Ishikawa (cell line): ENCODE measurements around the gene TJP2.

Experiments
- CREB1 ChIP-seq: IDR thresholded peaks from 2 replicates; pipeline ENCODE4 v1.6.1; 2012; ENCODE audit warnings: low read depth
- EGR1 ChIP-seq: IDR thresholded peaks from 2 replicates; pipeline ENCODE4 v1.6.1; 2012
- EP300 ChIP-seq: IDR thresholded peaks from 2 replicates; pipeline ENCODE4 v1.6.1; 2012; ENCODE audit warnings: borderline replicate concordance
- FOXM1 ChIP-seq: IDR thresholded peaks from 2 replicates; pipeline ENCODE4 v1.6.1; 2012; ENCODE audit warnings: low read depth, borderline replicate concordance
- RAD21 ChIP-seq: IDR thresholded peaks from 2 replicates; pipeline ENCODE4 v1.6.1; 2012; ENCODE audit warnings: low read depth
- TCF12 ChIP-seq: IDR thresholded peaks from 2 replicates; pipeline ENCODE4 v1.6.1; 2012; ENCODE audit warnings: low read depth
- YY1 ChIP-seq: IDR thresholded peaks from 2 replicates; pipeline ENCODE4 v1.6.1; 2012; ENCODE audit warnings: low read depth
- ZBTB7A ChIP-seq: IDR thresholded peaks from 2 replicates; pipeline ENCODE4 v1.6.1; 2012; ENCODE audit warnings: low read depth
- TF ChIP-seq, protein P1 (sequence below): IDR thresholded peaks from 2 replicates; pipeline ENCODE4 v1.6.1; 2012
- TF ChIP-seq, protein P2 (sequence below): IDR thresholded peaks from 2 replicates; pipeline ENCODE4 v1.6.1; 2012; ENCODE audit warnings: low read depth, mild to moderate bottlenecking

DNA sequence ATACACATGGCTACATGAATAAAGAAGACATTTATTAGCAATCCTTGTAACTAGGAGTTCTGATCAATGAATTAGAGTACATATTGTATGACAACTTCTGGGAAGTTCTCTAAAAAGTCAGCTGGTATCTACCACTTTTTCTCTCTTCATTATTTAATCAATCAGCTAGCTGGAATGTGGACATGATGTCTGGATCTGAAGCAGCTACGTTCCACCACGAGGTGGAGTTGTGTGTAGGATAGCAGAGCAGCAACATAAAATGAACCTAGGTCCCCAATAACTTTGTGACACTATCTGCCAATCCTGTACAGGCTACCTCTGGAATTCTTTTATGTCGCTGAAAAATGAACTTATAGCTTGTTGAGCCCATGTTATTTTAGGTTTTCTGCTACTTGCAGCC is 118.0 kb downstream of the TJP2 start:
- TF ChIP-seq CREB1 (no peak), YY1 (no peak), EP300 (no peak), RAD21 (peak; percentile 34), ZBTB7A (no peak), TCF12 (no peak), FOXM1 (no peak), EGR1 (no peak)
- TF ChIP-seq, protein P1, sequence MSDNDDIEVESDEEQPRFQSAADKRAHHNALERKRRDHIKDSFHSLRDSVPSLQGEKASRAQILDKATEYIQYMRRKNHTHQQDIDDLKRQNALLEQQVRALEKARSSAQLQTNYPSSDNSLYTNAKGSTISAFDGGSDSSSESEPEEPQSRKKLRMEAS, result no peak
- TF ChIP-seq, protein P2, sequence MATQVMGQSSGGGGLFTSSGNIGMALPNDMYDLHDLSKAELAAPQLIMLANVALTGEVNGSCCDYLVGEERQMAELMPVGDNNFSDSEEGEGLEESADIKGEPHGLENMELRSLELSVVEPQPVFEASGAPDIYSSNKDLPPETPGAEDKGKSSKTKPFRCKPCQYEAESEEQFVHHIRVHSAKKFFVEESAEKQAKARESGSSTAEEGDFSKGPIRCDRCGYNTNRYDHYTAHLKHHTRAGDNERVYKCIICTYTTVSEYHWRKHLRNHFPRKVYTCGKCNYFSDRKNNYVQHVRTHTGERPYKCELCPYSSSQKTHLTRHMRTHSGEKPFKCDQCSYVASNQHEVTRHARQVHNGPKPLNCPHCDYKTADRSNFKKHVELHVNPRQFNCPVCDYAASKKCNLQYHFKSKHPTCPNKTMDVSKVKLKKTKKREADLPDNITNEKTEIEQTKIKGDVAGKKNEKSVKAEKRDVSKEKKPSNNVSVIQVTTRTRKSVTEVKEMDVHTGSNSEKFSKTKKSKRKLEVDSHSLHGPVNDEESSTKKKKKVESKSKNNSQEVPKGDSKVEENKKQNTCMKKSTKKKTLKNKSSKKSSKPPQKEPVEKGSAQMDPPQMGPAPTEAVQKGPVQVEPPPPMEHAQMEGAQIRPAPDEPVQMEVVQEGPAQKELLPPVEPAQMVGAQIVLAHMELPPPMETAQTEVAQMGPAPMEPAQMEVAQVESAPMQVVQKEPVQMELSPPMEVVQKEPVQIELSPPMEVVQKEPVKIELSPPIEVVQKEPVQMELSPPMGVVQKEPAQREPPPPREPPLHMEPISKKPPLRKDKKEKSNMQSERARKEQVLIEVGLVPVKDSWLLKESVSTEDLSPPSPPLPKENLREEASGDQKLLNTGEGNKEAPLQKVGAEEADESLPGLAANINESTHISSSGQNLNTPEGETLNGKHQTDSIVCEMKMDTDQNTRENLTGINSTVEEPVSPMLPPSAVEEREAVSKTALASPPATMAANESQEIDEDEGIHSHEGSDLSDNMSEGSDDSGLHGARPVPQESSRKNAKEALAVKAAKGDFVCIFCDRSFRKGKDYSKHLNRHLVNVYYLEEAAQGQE, result no peak
